A549 (cell line): ENCODE results near the gene SMG1. TPM values are rescaled to one million over a fixed set of nuclear protein-coding genes. Genes with fewer than 3 reads are reported as not detected.

Source experiments
- ATAC-seq, 2 experiments: fragments of 200-7000 bp in 1 of 2; fragments of >200 bp in 1 of 2; cut with Nextera tagmentation in 1 of 2; cut with Tn5 transposase in 1 of 2; 3 replicates each; pipeline versions ENCODE4 v1.8.0 to v1.9.1; 2018 to 2020; ENCODE audit warnings: mild to moderate bottlenecking in 1 of 2, moderate library complexity in 1 of 2
- CTCF ChIA-PET: fragments of 300-600 bp; sonication (Branson Sonifier 250); formaldehyde crosslinking; extraction: SDS; loops from one replicate; lab custom pipeline; 2021; ENCODE audit warnings: antibody characterized with exemption, inconsistent platforms; lab: Yijun Ruan, JAX
- POLR2A ChIA-PET: fragments of 350-600 bp; formaldehyde crosslinking; extraction: SDS; loops from one replicate; lab custom pipeline; 2021; ENCODE audit warnings: antibody characterized with exemption, inconsistent platforms; lab: Yijun Ruan, JAX
- DNase-seq, 2 experiments: peaks; one replicate each; pipeline versions ENCODE4 v3.0.0 to v3.0.0-alpha.2; 2011 to 2016; ENCODE audit warnings: low read depth in 1 of 2, low spot score in 1 of 2
- FAIRE-seq: peaks from 2 replicates; lab custom pipeline; 2011; peaks lifted over from hg19 to GRCh38; lab: Jason Lieb, UNC
- H3K27ac ChIP-seq, 2 experiments: fragments of >200 bp; sonication (Bioruptor Twin); formaldehyde crosslinking; 3 replicates each; pipeline ENCODE4 v1.5.1; 2016 to 2017
- H3K4me1 ChIP-seq: fragments of >200 bp; sonication (Bioruptor Twin); formaldehyde crosslinking; 3 replicates; pipeline ENCODE4 v1.6.1; 2016
- H3K4me2 ChIP-seq: fragments of >200 bp; sonication (Bioruptor Twin); formaldehyde crosslinking; 3 replicates; pipeline ENCODE4 v1.6.1; 2016
- H3K4me3 ChIP-seq: fragments of >200 bp; sonication (Bioruptor Twin); formaldehyde crosslinking; 3 replicates; pipeline ENCODE4 v1.5.1; 2016
- H3K9me3 ChIP-seq: fragments of >200 bp; sonication (Bioruptor Twin); formaldehyde crosslinking; 3 replicates; pipeline ENCODE4 v1.6.1; 2016
- BCL3 ChIP-seq: fragments of >200 bp; sonication (Bioruptor Twin); formaldehyde crosslinking; IDR thresholded peaks from 3 replicates; pipeline ENCODE4 v1.6.1; 2016
- CBX2 ChIP-seq: fragments of 200-600 bp; sonication (generic); IDR thresholded peaks from 2 replicates; pipeline ENCODE4 v1.6.1; 2016; ENCODE audit warnings: low read depth, mild to moderate bottlenecking, borderline replicate concordance
- E2F6 ChIP-seq: IDR thresholded peaks from 2 replicates; pipeline ENCODE4 v1.6.1; 2012; ENCODE audit warnings: low read depth, borderline replicate concordance
- EHMT2 ChIP-seq: fragments of 200-600 bp; sonication (generic); IDR thresholded peaks from 2 replicates; pipeline ENCODE4 v1.6.1; 2016; ENCODE audit warnings: antibody characterized with exemption, low read depth, mild to moderate bottlenecking, moderate library complexity
- ELK1 ChIP-seq: fragments of 150-350 bp; IDR thresholded peaks from 2 replicates; pipeline ENCODE4 v1.6.1; 2014; ENCODE audit warnings: low read depth, mild to moderate bottlenecking, low read length
- FOSB ChIP-seq: fragments of 250-450 bp; sonication (Bioruptor Pico); IDR thresholded peaks from 2 replicates; pipeline ENCODE4 v1.5.0; 2020; ENCODE audit warnings: mild to moderate bottlenecking, moderate library complexity
- FOSL2 ChIP-seq, 2 experiments: fragments of 450-650 bp in 1 of 2; fragments of >200 bp in 1 of 2; sonication (Bioruptor Twin) in 1 of 2; formaldehyde crosslinking; IDR thresholded peaks; 2 replicates each; pipeline versions ENCODE4 v1.5.0 to v1.6.1; 2016 to 2020; ENCODE audit warnings: mild to moderate bottlenecking in 1 of 2, moderate library complexity in 1 of 2
- HDAC2 ChIP-seq: fragments of 200-600 bp; sonication (generic); IDR thresholded peaks from 2 replicates; pipeline ENCODE4 v1.6.1; 2016
- HEYL ChIP-seq: fragments of 250-450 bp; sonication (Bioruptor Pico); IDR thresholded peaks from 2 replicates; pipeline ENCODE4 v1.8.0; 2021; ENCODE audit warnings: mild to moderate bottlenecking, moderate library complexity
- HOXA7 ChIP-seq: fragments of 250-450 bp; sonication (Bioruptor Pico); IDR thresholded peaks from 2 replicates; pipeline ENCODE4 v1.5.0; 2020; ENCODE audit warnings: mild to moderate bottlenecking, moderate library complexity
- HOXB5 ChIP-seq: fragments of 250-450 bp; sonication (Bioruptor Pico); IDR thresholded peaks from 2 replicates; pipeline ENCODE4 v1.5.0; 2020; ENCODE audit warnings: mild to moderate bottlenecking, moderate library complexity
- MAFK ChIP-seq: fragments of 450-650 bp; IDR thresholded peaks from 2 replicates; pipeline ENCODE4 v1.6.1; 2014; ENCODE audit not compliant: partially characterized antibody
- MAZ ChIP-seq: fragments of 150-350 bp; IDR thresholded peaks from 2 replicates; pipeline ENCODE4 v1.6.1; 2014; ENCODE audit warnings: antibody characterized with exemption, low read depth, low read length, borderline replicate concordance
- MYC ChIP-seq: IDR thresholded peaks from 2 replicates; pipeline ENCODE4 v1.6.1; 2012; ENCODE audit warnings: mild to moderate bottlenecking, inconsistent platforms, low read length, improper control_type of control experiment, borderline replicate concordance
- NR3C1 ChIP-seq: fragments of >200 bp; sonication (Bioruptor Twin); formaldehyde crosslinking; IDR thresholded peaks from 3 replicates; pipeline ENCODE4 v1.6.1; 2017
- PBX3 ChIP-seq: IDR thresholded peaks from 2 replicates; pipeline ENCODE4 v1.6.1; 2012
- RCOR1 ChIP-seq: fragments of 150-350 bp; IDR thresholded peaks from 2 replicates; pipeline ENCODE4 v1.6.1; 2014; ENCODE audit warnings: antibody characterized with exemption, low read length, low read depth
- REST ChIP-seq: fragments of 200-600 bp; sonication (generic); IDR thresholded peaks from 2 replicates; pipeline ENCODE4 v1.6.1; 2016; ENCODE audit warnings: antibody characterized with exemption, mild to moderate bottlenecking, moderate library complexity
- RFX5 ChIP-seq: fragments of 450-650 bp; IDR thresholded peaks from 2 replicates; pipeline ENCODE4 v1.7.1; 2014; ENCODE audit warnings: antibody characterized with exemption, mild to moderate bottlenecking, moderate library complexity
- SREBF2 ChIP-seq: fragments of 450-650 bp; IDR thresholded peaks from 2 replicates; pipeline ENCODE4 v1.6.1; 2014; ENCODE audit warnings: mild to moderate bottlenecking, moderate library complexity
- ZC3H11A ChIP-seq: fragments of 450-650 bp; IDR thresholded peaks from 2 replicates; pipeline ENCODE4 v1.6.1; 2014; ENCODE audit warnings: antibody characterized with exemption, mild to moderate bottlenecking
- WGBS: methylation state at CpG from one replicate; pipeline ENCODE4 v1.1.6; 2017; ENCODE audit errors: missing lambda C conversion rate; 5-methylcytosine and 5-hydroxymethylcytosine counted together
- polyA plus RNA-seq, 4 experiments: library from polyadenylated mRNA; depleted of rRNA in 3 of 4; stranded (reverse); fragments of >200 nt; fragmentation: RNase III in 1 of 4; extraction: RNeasy Plus Mini Kit Qiagen cat#74134 plus additional on column Dnase treatment in 1 of 4; gene quantifications; 2 replicates in 3 of 4; 3 replicates in 1 of 4; pipeline ENCODE4 v1.2.3, GENCODE V29; 2011 to 2017

The SMG1 gene
- polyA plus RNA-seq, 2 of the 4 experiments (the other 2 are of a cell fraction) = 15.7 to 63.8 TPM

- 95% methylated on average over 1 of the region's 1 CpG for WGBS
- H3K4me2 ChIP-seq = no peak overlapping the region
- ChIA-PET POLR2A (no interaction called here), CTCF (interaction anchor here (1.6 kb wide), 1 partner anchor 54 kb away, joined by 5 read pairs; the partner anchor contains the start of gene ARL6IP1)
- no peaks in the 10 kb centered on the region for H3K4me1 ChIP-seq
- H3K4me3 ChIP-seq = no peak overlapping the region
- no peak overlapping the region for H3K27ac ChIP-seq
- FAIRE-seq (no peak), DNase-seq (no peak), ATAC-seq (no peak)
- TF ChIP-seq MAFK (peak; percentile 52), FOSB (CRISPR knock-in tag) (no peak)
- no peaks in the 10 kb centered on the region for H3K9me3 ChIP-seq
Observed at GRCh38 chr16:18855196-18855595, 71.0 kb downstream of the SMG1 start.

- H3K9me3 ChIP-seq = no peaks in the 10 kb centered on the region
- no peak overlapping the region for H3K4me2 ChIP-seq
- FAIRE-seq (no peak), ATAC-seq (no peak; a peak in 1 of 6 replicates), DNase-seq (no peak)
- TF ChIP-seq ELK1 = no peak
- no peak for TF ChIP-seq ZC3H11A
- no peak for TF ChIP-seq NR3C1
- no peak for TF ChIP-seq RCOR1
- TF ChIP-seq PBX3 = no peak
- no peak for TF ChIP-seq REST
- no peak for TF ChIP-seq CBX2
- no peak for TF ChIP-seq HOXB5 (CRISPR knock-in tag)
- no peak for TF ChIP-seq EHMT2
- no peak for TF ChIP-seq HEYL (CRISPR knock-in tag)
- no peak for TF ChIP-seq E2F6
- TF ChIP-seq HDAC2 = no peak
- no peak for TF ChIP-seq MAZ
- TF ChIP-seq SREBF2 = no peak
- no peak for TF ChIP-seq HOXA7 (CRISPR knock-in tag)
- TF ChIP-seq FOSL2 (IDR thresholded peaks at IDR 0.05) = no peak
- TF ChIP-seq FOSL2 (CRISPR knock-in tag; IDR thresholded peaks at IDR 0.05) = no peak
- TF ChIP-seq RFX5 = no peak
- no peak for TF ChIP-seq MYC
- no peak for TF ChIP-seq FOSB (CRISPR knock-in tag)
- TF ChIP-seq BCL3 = no peak
- ChIA-PET POLR2A (no interaction called here), CTCF (no interaction called here)
- H3K27ac ChIP-seq = no peak overlapping the region
- no peaks in the 10 kb centered on the region for H3K4me1 ChIP-seq
- H3K4me3 ChIP-seq = no peak overlapping the region
Observed at GRCh38 chr16:18853694-18854093, 72.5 kb downstream of the SMG1 start.
